SHP77 treated with DMSO at 0.1 percent for 48 hours (cell line): ENCODE measurements around the gene MRPS18B.
A peak's percentile ranks its signal among the peaks of the same experiment; 100 is the strongest.
"Not testable (repeated sequence)": the region's sequence is repeated elsewhere in the genome, so short reads cannot be mapped to it uniquely, and the experiment has no call there.

Experiments
- DNase-seq: peaks from one replicate; lab custom pipeline; 2025; lab: John Stamatoyannopoulos, UW

Gene MRPS18B

DNA sequence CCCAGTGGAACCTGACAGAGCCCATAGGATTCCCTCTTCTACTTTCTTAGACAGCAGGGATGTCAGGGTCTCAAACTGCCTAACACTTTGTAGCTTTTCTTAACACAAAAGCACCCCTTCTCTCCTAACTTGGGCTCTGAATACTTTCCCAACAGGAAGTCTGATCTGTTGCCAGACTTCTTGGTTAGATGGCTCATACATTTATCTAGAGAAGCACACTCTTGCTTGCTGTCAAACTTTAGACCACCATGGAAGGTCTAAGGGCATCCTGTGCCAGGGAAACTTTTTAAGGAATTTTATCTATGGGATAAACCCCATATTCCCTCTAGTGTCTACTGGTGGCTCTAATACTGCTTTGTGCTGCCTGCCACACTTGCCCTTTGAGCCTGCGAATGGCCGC lies 26.0 kb downstream of the MRPS18B start:
- DNase-seq, result no peak

- no peak for DNase-seq
These were observed 27.1 kb downstream of the MRPS18B start for GRCh38 chr6:30644769-30645168.

GRCh38 chr6:30645989-30646388 lies 28.3 kb downstream of the MRPS18B start:
- no peak for DNase-seq

GRCh38 chr6:30646450-30647241 lies 29.0 kb downstream of the MRPS18B start, which contains the start of gene C6orf136:
Gene C6orf136 (plus strand): TSS chr6:30647133. CDS start chr6:30647232, 99 bp downstream.
- peak; percentile 81 for DNase-seq

DNA sequence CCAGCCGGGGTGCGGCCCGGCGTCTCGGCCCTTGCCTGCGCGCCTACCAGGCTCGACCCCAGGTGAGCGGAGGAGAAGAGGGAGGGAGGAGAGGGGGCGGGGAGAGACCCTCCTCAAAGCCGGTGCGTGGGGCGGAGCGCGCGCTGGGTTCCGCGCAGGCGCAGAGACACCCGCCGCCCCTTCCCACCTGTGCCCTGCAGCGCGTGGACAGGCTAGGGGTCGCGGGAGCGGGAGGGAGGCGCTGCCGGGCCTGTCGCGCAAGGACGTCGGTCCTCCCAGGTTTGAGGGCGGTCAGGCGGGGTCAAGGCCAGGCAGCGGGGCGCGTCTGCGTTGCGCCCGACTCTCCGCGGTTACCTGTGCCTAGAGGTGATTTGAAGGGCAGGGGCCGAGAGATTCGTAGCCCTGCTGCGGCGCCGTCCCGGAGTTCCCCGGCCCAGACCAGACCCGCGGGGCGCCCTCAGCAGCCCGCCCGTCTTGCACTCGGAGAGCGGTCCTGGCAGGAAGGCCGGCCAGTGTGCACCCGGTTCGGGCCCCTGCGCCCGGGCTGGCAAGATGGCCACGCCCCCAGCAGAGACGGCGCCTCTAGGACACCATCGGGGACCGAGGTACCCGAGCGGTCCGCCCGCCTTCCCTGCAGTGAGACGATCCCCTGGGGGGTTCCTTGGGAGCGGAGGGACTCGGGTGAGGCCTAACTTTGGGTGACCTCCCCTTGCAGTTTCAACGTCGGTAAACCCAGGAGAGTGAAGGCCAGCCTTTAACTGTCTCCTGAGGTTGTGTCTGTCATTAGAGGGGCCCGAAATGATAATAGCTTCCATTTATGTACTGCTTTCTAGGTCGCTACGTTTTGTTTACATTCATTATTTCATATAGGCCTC lies 29.8 kb downstream of the MRPS18B start:
- DNase-seq, result peak; percentile 81

DNA sequence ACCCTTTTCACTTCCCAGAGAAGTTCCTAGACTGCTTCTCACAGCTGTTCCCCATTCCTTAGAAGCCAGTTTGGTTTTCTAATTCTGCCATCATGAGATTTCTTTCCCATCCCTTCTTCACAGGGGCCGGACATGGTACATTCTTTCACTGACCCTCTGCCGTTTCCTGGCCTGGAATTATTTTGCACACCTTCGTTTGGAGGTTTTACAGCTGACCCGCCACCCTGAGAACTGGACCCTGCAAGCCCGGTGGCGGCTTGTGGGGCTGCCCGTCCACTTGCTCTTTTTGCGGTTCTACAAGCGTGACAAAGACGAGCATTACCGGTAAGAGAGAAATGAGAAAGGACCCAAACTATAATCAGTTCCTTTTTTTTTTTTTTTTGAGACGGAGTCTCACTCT lies 33.5 kb downstream of the MRPS18B start:
- DNase-seq, result no peak

GRCh38 chr6:30654798-30655742 lies 37.4 kb downstream of the MRPS18B start:
- no peak for DNase-seq

GRCh38 chr6:30655743-30656094 lies 38.1 kb downstream of the MRPS18B start:
- DNase-seq, result no peak

- no peak for DNase-seq
These were observed 38.9 kb downstream of the MRPS18B start for GRCh38 chr6:30656513-30656912.

DNA sequence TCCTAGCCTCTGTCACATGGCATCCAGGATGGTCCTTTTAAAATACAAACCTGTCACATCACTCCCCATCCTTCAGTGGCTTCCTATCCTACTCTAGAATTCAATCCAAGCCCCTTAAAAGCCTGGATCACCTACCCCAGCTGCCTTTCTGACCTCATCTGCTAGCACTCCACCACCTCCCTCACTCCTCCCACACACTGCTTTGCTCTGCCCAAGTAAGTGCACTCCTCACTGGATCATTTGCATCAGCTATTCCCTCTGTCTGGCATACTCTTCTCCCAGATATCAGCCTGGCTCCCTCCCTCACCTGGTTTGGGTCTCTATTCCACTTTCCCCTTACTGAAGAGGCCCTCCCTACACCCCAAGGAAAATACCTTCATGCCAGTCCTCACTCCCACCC lies 39.8 kb downstream of the MRPS18B start:
- no peak for DNase-seq

- DNase-seq, result not testable (repeated sequence)
These were observed 40.3 kb downstream of the MRPS18B start for GRCh38 chr6:30657922-30658321.

DNA sequence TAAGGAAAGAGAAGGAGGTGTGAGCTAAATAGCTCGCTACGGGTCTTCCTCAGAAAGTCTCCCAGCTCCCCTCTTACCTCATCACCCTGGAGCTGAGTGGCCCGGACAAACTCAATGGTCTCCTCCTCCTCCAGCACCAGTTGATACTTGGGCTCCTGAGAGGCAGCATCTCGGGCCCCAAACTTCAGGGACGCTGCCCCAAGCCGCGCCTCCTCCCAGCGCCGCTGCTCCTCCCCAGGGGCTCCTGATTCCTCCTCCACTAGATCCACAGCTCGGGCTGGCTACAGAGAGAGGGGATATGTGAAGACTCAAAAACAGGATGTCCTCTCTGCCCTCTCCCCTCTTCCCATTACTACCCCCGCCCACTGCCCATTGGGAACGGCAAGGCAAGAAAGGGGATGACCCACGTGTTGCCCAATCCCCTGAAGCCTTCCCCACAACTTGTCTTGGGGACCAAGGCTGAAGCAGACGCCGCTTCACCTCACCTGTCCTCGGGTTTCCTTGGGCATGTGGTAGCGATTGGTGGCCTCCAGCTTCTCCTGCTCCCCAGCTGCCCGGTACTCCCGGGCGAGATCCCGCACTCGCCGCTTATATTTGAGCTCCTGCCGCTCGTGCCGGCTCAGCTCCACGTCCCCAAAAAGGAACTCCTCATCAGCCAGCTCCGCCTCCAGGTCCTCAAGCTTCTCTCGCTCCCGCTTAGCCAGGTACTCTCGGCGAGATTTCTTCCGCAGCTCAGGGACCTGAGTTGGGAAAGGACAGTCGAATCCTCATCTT lies 47.5 kb downstream of the MRPS18B start:
- no peak for DNase-seq

DNA sequence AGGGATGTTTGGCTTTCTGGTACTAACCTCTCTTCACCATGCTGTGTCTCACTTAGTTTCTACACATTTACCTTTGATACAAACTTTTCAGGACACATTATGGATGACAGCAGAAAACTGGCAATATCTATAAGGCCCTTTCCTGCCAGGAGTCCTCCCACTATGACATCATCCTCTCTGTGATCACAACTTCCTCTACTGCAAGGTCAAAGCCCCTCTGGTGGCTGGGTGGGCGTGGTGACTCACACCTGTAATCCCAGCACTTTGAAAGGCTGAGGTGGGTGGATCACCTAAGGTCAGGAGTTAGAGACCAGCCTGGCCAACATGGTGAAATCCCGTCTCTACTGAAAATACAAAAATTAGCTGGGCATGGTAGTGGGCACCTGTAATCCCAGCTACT lies 48.7 kb downstream of the MRPS18B start:
- not testable (repeated sequence) for DNase-seq

DNA sequence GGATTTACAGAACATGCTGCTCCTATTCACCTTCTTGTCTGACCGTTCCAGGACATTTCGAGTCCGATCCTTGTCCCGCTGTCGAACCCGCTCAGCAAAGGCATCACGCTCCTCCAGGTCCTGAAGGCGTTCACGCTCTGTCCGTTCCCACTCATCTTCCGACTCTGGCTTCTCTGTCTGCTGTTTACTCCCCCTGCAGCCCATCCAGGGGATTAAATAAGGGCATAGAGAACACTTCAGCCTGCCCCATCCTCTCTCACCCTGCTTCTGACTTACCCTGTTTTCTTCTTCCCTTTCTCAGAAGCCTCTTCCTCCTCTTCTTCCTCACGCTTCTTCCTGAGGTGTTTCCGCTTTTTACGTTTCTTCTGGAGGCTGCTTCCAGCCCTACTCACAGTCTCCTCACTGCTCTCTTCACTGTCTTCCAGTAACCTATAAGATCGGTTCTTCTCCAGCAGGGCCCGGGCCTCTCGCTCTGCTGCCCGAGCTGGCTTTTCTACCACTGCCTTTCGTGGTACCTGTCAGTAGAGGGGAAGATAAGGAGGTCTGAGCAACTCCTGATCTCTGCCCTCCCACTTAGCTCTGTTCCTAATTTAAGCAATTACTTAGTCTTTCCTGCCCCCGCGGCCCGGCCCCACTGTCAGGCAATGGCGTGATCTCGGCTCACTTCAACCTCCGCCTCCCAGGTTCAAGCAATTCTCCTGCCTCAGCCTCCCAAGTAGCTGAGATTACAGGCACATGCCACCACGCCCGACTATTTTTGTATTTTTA lies 53.3 kb downstream of the MRPS18B start:
- DNase-seq, result no peak

- peak; percentile 95 for DNase-seq
These were observed 55.0 kb downstream of the MRPS18B start, which contains the start of gene DHX16 for GRCh38 chr6:30672445-30673253. Gene DHX16 (minus strand): TSS chr6:30673006. CDS start chr6:30672841, 165 bp downstream.
